LNCaP clone FGC (cell line): ENCODE data around the gene MEGF10.

ENCODE experiments used
- DNase-seq: peaks from one replicate; pipeline ENCODE4 v3.0.0-alpha.2; 2011; ENCODE audit warnings: low read depth
- H3K4me3 ChIP-seq: 2 replicates; pipeline ENCODE4 v1.5.1; 2011; ENCODE audit warnings: mild to moderate bottlenecking, low read depth, low read length, control low read depth
- TF ChIP-seq, protein P1 (sequence below): IDR thresholded peaks from 2 replicates; pipeline ENCODE4 v1.5.1; 2012; ENCODE audit warnings: mild to moderate bottlenecking; ENCODE audit not compliant: control insufficient read depth, insufficient read depth; ENCODE audit errors: extremely low read depth

MEGF10 gene

GRCh38 chr5:127421471-127421870 lies 130.9 kb downstream of the MEGF10 start:
- DNase-seq = no peak
- TF ChIP-seq, protein P1, sequence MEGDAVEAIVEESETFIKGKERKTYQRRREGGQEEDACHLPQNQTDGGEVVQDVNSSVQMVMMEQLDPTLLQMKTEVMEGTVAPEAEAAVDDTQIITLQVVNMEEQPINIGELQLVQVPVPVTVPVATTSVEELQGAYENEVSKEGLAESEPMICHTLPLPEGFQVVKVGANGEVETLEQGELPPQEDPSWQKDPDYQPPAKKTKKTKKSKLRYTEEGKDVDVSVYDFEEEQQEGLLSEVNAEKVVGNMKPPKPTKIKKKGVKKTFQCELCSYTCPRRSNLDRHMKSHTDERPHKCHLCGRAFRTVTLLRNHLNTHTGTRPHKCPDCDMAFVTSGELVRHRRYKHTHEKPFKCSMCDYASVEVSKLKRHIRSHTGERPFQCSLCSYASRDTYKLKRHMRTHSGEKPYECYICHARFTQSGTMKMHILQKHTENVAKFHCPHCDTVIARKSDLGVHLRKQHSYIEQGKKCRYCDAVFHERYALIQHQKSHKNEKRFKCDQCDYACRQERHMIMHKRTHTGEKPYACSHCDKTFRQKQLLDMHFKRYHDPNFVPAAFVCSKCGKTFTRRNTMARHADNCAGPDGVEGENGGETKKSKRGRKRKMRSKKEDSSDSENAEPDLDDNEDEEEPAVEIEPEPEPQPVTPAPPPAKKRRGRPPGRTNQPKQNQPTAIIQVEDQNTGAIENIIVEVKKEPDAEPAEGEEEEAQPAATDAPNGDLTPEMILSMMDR = no peak
- no peak overlapping the region for H3K4me3 ChIP-seq

- H3K4me3 ChIP-seq = no peak overlapping the region
- TF ChIP-seq, protein P1 = no peak
- no peak for DNase-seq
Measured at GRCh38 chr5:127423173-127423798, 132.7 kb downstream of the MEGF10 start.

DNA sequence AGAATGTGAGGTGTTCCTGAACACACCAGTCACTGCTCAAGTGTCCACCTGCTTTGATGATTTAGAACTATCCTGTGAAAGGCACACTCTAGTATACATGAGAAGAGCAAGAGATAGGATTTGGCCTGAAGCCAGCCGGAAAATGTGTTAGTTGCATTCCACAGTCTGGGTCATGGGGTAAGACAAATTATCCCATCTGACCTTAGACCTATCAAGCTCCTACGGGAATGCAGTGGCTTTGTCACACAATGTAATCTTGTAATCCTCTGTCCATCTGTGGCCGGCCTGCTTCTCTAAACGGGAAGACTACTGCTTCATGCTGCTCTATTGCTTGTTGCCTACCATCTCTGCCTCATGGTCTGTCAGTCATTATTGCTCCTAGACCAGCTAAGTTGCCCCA lies 134.4 kb downstream of the MEGF10 start:
- TF ChIP-seq, protein P1 = no peak
- no peak for DNase-seq
- no peak overlapping the region for H3K4me3 ChIP-seq

DNA sequence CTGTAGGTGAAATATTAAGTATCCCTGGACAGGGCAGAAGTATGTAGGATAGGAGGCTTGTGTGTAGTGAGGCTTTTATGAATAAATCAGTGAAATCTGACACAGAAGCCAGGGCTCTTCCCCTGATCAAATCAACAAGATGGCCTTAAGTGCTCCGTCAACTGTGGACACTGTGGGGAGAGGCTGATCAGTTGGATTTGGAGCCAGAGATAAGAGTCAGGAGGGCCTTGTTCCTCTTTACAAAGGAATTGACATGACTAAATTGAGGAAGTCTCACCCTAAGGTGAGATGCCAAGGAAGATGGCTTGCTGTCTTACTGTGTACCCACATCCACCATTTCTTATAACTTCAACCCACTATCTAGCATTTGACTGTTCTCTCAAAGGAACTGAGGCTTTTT lies 135.3 kb downstream of the MEGF10 start:
- TF ChIP-seq, protein P1 = no peak
- DNase-seq = no peak
- H3K4me3 ChIP-seq = no peak overlapping the region

DNA sequence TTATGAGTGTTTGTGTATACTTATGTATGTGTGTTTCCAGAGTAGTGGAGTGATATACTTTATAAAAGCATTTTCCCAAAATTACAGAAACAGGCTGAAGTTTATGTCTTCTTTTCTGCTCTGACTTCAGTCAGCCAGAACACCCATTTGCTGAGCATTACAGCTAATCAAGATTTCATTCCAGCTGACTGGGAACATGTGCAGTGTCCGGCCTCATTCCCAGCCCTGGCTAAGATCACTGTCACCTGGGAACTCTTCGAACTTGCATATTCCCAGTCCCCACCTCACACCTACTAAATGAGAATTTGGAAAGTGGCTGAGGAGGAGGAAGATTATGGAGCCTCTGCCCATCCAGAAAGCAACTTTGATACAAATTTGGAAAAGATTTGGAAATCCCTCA lies 136.1 kb downstream of the MEGF10 start:
- H3K4me3 ChIP-seq = no peak overlapping the region
- no peak for DNase-seq
- TF ChIP-seq, protein P1 = no peak

DNA sequence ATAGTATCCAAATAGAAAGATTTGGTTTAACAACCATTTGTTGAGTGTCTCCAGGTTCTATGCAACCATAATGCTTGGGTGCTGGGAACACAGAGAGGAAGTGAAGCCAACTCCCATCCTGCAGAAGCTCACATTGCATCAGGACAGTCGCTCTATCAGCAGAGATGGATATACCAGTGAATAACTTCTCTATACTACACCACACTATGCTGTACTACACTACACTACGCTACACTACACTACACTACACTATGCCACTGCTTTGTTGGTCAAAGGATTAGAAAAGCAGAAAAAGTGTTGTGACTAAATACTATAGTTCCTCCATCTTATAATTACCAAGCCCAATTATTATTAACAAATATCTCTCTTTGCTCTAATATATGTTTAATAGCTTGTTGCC lies 137.7 kb downstream of the MEGF10 start:
- TF ChIP-seq, protein P1 = no peak
- no peak overlapping the region for H3K4me3 ChIP-seq
- no peak for DNase-seq

DNA sequence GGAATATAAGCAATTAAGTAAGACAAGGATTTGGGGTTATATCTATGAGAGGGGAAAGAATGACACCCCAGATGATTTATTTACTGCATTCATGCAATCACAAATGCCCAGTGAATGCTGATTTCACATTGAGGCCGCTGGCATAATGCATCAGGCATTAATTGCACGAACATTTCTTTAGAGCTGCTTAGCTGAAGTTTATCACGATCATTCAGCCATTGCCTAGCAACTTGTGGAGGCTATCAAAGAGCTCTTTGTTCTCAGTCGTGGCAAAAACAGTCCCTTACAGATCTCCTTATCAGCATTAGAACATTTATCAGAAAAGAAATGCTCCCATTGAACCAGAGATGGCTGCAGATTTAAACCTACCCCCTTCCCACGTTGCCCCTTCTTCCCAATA lies 138.2 kb downstream of the MEGF10 start:
- no peak for DNase-seq
- H3K4me3 ChIP-seq = no peak overlapping the region
- TF ChIP-seq, protein P1 = no peak
